Fibroblast of lung (primary cell): Measurements from ENCODE around the gene FRMD1. TPM values are rescaled to one million over a fixed set of nuclear protein-coding genes. Genes with fewer than 3 reads are reported as not detected.

Experiments used
- DNase-seq, 2 donors: peaks; one replicate each; pipeline versions ENCODE4 v3.0.0 to v3.0.0-alpha.2; 2010; ENCODE audit warnings: low read depth in 2 of 2
- H2AFZ ChIP-seq: 2 replicates; pipeline ENCODE4 v1.5.1; 2012; ENCODE audit warnings: low read length, control low read depth, inconsistent platforms
- H3K27ac ChIP-seq: 2 replicates; pipeline ENCODE4 v1.5.1; 2011; ENCODE audit warnings: low read length, control low read depth; ENCODE audit not compliant: insufficient read depth
- H3K27me3 ChIP-seq: 2 replicates; pipeline ENCODE4 v1.5.1; 2011; ENCODE audit warnings: mild to moderate bottlenecking, low read length; ENCODE audit not compliant: control insufficient read depth, insufficient read depth
- H3K36me3 ChIP-seq: 2 replicates; pipeline ENCODE4 v1.5.1; 2011; ENCODE audit warnings: low read length; ENCODE audit not compliant: control insufficient read depth, insufficient read depth
- H3K4me1 ChIP-seq: 2 replicates; pipeline ENCODE4 v1.5.1; 2011; ENCODE audit warnings: low read length; ENCODE audit not compliant: control insufficient read depth, insufficient read depth; ENCODE audit errors: extremely low read depth
- H3K4me2 ChIP-seq: 2 replicates; pipeline ENCODE4 v1.5.1; 2011; ENCODE audit warnings: low read length, control low read depth; ENCODE audit not compliant: insufficient read depth; ENCODE audit errors: extremely low read depth
- H3K4me3 ChIP-seq, 4 experiments: fragments of 200-600 bp in 1 of 4; sonication (generic) in 1 of 4; replicated peaks in 1 of 4; 2 replicates each; pipeline ENCODE4 v1.5.1; 2011 to 2016; ENCODE audit warnings: low read length in 4 of 4, low read depth in 3 of 4, mild to moderate bottlenecking in 3 of 4, control low read depth in 2 of 4, inconsistent platforms in 1 of 4, mixed read lengths in 1 of 4; ENCODE audit not compliant: insufficient read depth in 1 of 4; ENCODE audit errors: control extremely low read depth in 1 of 4
- H3K79me2 ChIP-seq: 2 replicates; pipeline ENCODE4 v1.5.1; 2012; ENCODE audit warnings: mild to moderate bottlenecking, low read length, inconsistent platforms; ENCODE audit not compliant: control insufficient read depth, insufficient read depth
- H3K9ac ChIP-seq: 2 replicates; pipeline ENCODE4 v1.5.1; 2011; ENCODE audit warnings: mild to moderate bottlenecking, low read length, control low read depth; ENCODE audit not compliant: insufficient read depth
- H3K9me3 ChIP-seq: 2 replicates; pipeline ENCODE4 v1.5.1; 2012; ENCODE audit warnings: low read depth, low read length; ENCODE audit not compliant: control insufficient read depth, insufficient read depth
- H4K20me1 ChIP-seq: 2 replicates; pipeline ENCODE4 v1.5.1; 2011; ENCODE audit warnings: low read length; ENCODE audit not compliant: control insufficient read depth, insufficient read depth; ENCODE audit errors: extremely low read depth
- EZH2 ChIP-seq: IDR thresholded peaks from 2 replicates; pipeline ENCODE4 v1.5.1; 2012; ENCODE audit warnings: low read length, control low read depth, mild to moderate bottlenecking; ENCODE audit errors: missing control alignments
- polyA plus RNA-seq, 2 donors: library from polyadenylated mRNA; depleted of rRNA in 1 of 2; stranded (reverse) in 1 of 2; unstranded in 1 of 2; fragments of >200 nt; gene quantifications; 2 replicates each; pipeline ENCODE4 v1.2.1, GENCODE V29; 2011 to 2012; ENCODE audit warnings: missing spikeins in 1 of 2
- total RNA-seq: library from RNA; depleted of rRNA; stranded (reverse); fragments of >200 nt; gene quantifications from 2 replicates; pipeline ENCODE4 v1.2.1, GENCODE V29; 2014
- TF ChIP-seq, protein P1 (sequence below), 2 donors: IDR thresholded peaks in 1 of 2; conservative IDR thresholded peaks in 1 of 2; 1 replicate in 1 of 2; 2 replicates in 1 of 2; pipeline ENCODE4 v1.5.1; 2011 to 2012; ENCODE audit warnings: low read length in 2 of 2, control low read depth in 1 of 2, inconsistent platforms in 1 of 2, low read depth in 1 of 2, mild to moderate bottlenecking in 1 of 2

The FRMD1 gene
- total and polyA plus RNA-seq, 2 donors (not counting 1 experiment from before 2014, with no cell fraction given) = not detected

DNA sequence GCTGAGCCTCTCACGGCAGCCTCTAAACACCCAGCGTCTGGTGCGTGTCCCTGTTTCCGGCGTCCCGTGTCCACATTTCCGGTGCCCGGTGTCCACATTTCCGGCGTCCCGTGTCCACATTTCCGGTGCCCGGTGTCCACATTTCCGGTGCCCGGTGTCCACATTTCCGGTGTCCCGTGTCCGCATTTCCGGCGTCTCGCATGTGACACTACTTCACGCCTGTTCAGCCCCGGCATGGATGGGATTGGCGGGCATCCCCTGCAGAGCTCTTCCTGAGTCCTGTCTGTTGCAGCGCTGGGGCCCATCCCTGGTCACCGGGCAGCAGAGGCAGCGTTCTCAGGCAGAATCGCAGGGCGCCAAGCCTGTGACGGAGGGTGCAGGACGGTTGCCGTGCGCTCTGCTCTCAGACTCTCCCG, 3.2 kb downstream of the FRMD1 start:
- H3K9me3 ChIP-seq = peaks cover 6% of the 10 kb centered on the region
- TF ChIP-seq, protein P1, sequence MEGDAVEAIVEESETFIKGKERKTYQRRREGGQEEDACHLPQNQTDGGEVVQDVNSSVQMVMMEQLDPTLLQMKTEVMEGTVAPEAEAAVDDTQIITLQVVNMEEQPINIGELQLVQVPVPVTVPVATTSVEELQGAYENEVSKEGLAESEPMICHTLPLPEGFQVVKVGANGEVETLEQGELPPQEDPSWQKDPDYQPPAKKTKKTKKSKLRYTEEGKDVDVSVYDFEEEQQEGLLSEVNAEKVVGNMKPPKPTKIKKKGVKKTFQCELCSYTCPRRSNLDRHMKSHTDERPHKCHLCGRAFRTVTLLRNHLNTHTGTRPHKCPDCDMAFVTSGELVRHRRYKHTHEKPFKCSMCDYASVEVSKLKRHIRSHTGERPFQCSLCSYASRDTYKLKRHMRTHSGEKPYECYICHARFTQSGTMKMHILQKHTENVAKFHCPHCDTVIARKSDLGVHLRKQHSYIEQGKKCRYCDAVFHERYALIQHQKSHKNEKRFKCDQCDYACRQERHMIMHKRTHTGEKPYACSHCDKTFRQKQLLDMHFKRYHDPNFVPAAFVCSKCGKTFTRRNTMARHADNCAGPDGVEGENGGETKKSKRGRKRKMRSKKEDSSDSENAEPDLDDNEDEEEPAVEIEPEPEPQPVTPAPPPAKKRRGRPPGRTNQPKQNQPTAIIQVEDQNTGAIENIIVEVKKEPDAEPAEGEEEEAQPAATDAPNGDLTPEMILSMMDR (conservative IDR thresholded peaks at IDR 0.05 in 1 of 2, IDR thresholded peaks at IDR 0.05 in 1 of 2; ENCODE audit: low read depth in 1 of 2, low read length in 2 of 2) = no peak
- DNase-seq = no peak

DNA sequence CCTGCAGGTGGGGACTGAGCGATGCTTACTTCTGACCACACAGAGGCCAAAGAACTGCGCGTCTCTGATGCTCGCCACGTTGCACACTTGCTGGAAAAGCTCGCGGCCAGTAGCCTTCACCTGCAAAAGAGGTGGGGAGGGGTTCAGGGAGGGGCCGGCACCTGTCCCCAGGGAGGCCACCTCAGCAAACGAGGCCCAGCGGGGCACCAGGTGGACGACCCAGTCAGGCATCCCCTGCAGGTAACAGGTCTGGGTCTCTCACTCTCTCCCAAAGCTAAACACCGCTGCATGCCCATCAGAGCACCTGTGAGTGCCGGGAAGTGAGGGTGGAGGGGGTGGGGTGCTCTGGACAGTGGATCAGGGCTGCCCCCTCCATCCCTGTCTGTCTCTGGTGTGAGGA, 3.8 kb downstream of the FRMD1 start:
- Histone ChIP-seq H2AFZ (no peak overlapping the region), H3K9me3 (peaks cover 6% of the 10 kb centered on the region), H4K20me1 (no peaks in the 10 kb centered on the region), H3K79me2 (no peaks in the 10 kb centered on the region), H3K36me3 (no peaks in the 10 kb centered on the region), H3K27me3 (no peaks in the 10 kb centered on the region), H3K9ac (no peak overlapping the region), H3K4me3 (no peak overlapping the region), H3K4me2 (no peak overlapping the region), H3K27ac (no peak overlapping the region), H3K4me1 (no peaks in the 10 kb centered on the region)
- no peak for DNase-seq
- TF ChIP-seq, protein P1 (conservative IDR thresholded peaks at IDR 0.05 in 1 of 2, IDR thresholded peaks at IDR 0.05 in 1 of 2; ENCODE audit: low read depth in 1 of 2, low read length in 2 of 2) = no peak
- no peak for TF ChIP-seq EZH2

More for the DNA sequence above, 3.2 kb downstream of the FRMD1 start:
- Histone ChIP-seq H3K4me3 (no peak overlapping the region), H2AFZ (no peak overlapping the region), H4K20me1 (no peaks in the 10 kb centered on the region), H3K36me3 (no peaks in the 10 kb centered on the region), H3K4me2 (no peak overlapping the region), H3K4me1 (no peaks in the 10 kb centered on the region), H3K27ac (no peak overlapping the region), H3K79me2 (no peaks in the 10 kb centered on the region), H3K27me3 (no peaks in the 10 kb centered on the region), H3K9ac (no peak overlapping the region)

DNA sequence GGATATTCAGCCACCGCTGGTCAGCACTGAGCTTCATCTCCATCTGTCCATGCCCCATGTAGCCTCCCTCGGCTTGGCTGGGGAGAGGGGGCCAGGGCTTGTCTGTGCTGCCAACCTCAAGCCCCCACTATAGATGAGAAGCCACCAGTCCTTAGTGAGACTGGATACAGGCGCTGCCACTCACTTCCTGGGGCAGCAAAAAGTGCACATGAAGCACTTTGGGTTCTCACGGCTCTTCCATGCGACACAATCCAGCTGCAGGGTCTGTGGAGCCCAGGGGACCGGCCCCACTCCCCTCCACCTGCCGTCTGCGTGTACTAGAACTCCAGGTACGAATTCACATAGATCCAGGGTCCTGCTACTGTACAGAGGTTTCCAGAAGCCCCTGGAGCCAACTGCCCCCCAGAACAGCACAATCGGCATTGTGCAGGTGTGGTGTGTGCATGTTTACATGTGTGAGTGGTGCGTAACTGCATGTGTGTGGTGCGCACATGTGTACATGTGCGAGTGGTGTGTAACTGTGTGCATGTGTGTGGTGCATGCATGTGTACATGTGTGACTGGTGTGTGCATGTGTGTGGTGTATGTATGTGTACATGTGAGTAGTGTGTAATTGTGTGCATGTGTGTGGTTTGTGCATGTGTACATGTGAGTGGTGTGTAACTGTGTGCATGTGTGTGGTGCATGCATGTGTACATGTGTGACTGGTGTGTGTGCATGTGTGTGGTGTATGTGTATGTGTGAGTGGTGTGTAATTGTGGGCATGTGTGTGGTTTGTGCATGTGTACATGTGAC, 4.9 kb downstream of the FRMD1 start:
- H3K4me3 ChIP-seq = no peak overlapping the region
- no peak overlapping the region for H3K9ac ChIP-seq
- H3K27ac ChIP-seq = no peak overlapping the region
- DNase-seq = no peak
- no peak overlapping the region for H2AFZ ChIP-seq
- H3K4me2 ChIP-seq = no peak overlapping the region
- H3K27me3 ChIP-seq = no peaks in the 10 kb centered on the region
- peaks cover 6% of the 10 kb centered on the region for H3K9me3 ChIP-seq
- H3K4me1 ChIP-seq = no peaks in the 10 kb centered on the region
- no peaks in the 10 kb centered on the region for H3K36me3 ChIP-seq
- no peaks in the 10 kb centered on the region for H4K20me1 ChIP-seq
- no peak for TF ChIP-seq EZH2
- TF ChIP-seq, protein P1 (conservative IDR thresholded peaks at IDR 0.05 in 1 of 2, IDR thresholded peaks at IDR 0.05 in 1 of 2; ENCODE audit: low read depth in 1 of 2, low read length in 2 of 2) = no peak
- no peaks in the 10 kb centered on the region for H3K79me2 ChIP-seq
